NCI-H2196 treated with DMSO at 0.1 percent for 48 hours (cell line): Measurements from ENCODE around the gene SLC22A15.
"Not testable (repeated sequence)": the region's sequence is repeated elsewhere in the genome, so short reads cannot be mapped to it uniquely, and the experiment has no call there.

Experiments used
- DNase-seq: peaks from one replicate; lab custom pipeline; 2025; ENCODE audit not compliant: unreplicated experiment; lab: John Stamatoyannopoulos, UW

The SLC22A15 gene

DNA sequence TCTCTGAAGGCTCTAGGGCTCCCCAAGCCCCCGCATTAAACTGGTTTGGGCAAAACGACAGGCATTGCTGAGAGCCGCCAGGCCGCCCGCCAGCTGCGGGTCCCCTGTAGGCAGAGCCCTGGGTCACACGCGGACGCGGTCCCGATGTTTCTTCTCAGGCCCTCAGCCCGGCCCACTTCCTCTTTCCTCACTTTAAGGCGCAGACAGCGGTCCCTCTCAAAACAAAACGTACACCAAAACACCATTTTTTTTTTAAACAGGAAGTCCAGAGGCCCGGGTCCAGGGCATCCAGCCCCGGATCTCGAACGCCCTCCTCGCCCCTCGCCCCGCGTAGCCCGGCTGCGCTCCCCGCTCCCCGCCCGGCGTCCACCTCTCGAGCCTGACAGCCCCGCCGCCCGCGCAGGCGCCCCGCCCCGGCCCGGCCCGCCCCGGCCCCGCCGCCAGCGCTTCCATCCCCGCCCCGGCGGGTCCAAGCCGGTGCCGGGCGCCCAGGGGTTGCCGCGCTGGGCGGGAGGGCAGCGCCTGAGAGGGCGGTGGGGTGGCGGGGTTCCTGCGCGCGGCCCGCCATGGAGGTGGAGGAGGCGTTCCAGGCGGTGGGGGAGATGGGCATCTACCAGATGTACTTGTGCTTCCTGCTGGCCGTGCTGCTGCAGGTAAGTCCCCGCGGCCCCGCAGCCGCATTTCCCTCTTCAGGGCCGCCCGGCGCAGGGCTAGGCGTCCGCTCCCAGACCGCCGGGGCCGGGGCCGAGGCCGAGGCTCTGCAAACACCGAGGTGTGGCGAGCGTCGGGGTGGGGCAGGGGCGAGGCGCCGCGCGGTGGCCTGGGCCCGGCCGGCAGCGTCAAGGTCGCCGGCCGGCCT is at the start of gene SLC22A15:
Gene SLC22A15, plus strand, starts transcription at position 452 of the 859 bp plus-strand sequence. Its CDS starts 115 bp downstream, at position 567.
- no peak for DNase-seq

DNA sequence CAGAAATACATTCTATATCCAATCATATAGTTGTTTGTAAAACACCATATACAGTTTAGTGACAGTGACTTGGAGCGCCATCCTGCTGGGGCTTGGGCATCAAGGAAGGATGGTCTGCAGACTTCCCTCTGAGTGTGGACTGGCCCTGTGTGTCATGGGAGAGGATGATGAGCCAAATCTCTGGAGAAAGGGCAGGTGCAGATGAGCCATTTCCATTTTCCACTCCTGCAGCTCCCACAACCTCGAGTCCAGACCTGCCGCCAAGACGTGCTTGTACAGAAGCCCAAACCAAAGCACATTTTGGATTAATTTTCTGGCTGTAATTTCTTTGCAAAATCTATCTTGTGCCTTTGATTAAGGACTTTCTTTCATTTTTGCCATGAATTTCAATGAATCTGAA is 48.3 kb upstream of the SLC22A15 start:
- no peak for DNase-seq

DNA sequence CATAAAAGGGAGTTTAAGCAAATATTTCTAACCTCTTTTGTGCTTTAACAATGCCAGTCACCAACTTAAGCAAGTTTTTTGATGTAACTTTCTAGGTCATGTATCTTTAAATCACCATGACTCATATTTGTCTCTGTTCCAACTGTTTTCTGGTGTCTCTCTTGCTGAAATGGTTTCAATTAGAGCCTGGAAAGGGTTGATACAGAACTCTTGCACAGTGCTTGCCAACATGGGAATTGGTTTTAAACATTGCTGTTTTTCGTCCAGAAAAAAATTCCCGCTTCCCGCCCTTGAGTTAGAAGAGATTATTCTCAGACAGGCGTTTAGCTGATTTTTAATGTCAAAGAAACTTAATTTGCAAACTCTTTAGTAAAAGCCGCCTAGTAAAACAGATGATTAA is 46.4 kb upstream of the SLC22A15 start:
- no peak for DNase-seq

DNA sequence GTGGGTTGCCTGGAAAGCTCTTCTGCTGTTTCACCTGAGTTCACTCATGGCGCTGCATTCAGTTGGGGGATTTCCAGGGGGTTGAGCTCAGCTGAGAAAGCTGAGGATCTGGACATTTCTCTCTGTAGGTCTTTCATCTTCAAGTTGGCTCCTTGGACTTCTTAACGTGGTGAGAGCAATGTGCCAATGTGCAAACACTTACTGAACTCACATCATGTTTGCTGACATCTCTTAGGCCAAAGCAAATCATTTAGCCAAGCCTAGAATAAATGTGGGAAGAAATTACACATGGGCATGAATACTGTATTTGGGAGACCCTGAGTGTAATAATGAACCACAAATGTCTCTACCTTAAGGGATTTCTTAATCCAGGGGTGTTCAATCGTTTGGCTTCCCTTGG is 42.7 kb upstream of the SLC22A15 start:
- no peak for DNase-seq

DNA sequence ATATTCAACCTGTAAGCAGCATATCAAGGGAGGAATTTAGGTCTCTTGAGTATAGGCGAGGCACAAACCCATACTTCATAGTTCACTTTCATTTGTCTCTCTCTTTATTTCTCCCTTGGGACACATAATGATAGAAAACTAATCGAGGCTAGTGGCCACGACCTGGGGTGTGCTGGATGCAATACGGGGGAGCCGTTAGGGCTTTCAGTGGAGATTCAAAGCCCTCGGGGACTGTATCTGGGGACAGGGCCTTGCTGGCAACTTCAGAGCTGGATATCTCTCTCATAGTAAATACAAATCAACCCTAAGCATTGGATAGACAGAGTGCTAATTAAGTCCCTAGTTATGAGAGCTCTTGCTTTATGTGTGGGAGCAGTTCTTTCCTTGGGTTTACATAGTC is 36.9 kb upstream of the SLC22A15 start:
- no peak for DNase-seq

DNA sequence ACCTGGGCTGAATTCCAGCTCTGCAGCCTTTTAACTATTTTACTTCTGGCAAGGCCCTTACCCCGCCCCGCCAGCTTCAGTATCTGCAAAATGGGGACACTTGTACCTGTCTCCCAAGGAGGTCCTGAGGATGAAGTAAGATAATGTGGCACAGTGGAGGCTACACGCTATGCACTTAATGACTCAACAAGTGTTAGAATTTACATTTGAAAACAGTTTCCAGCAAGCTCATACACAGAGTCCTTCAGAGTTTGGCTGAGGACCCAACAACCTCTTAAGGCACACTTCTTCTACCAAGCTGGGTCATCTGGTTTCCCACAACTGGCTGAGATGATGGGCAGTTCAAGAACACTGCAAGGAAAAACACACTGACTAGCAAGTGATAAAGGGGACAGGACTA is 30.2 kb upstream of the SLC22A15 start:
- no peak for DNase-seq

DNA sequence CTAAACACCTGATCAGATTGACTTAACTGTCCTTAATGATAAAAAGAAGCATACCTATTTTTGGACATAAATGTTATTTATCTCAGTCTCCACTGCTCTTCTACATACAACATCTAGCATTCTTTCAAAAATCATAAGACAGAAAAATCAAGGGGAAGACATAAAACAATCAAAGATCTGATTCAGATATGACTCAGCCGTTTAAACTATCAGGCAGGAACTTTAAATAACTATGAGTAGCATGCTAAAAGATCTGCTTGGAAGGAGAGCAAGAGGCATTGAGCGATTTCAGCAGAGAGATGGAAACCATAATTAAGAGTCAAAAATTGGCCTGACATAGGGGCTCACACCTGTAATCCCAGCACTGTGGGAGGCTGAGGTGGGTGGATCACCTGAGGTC is 27.2 kb upstream of the SLC22A15 start:
- no peak for DNase-seq

DNA sequence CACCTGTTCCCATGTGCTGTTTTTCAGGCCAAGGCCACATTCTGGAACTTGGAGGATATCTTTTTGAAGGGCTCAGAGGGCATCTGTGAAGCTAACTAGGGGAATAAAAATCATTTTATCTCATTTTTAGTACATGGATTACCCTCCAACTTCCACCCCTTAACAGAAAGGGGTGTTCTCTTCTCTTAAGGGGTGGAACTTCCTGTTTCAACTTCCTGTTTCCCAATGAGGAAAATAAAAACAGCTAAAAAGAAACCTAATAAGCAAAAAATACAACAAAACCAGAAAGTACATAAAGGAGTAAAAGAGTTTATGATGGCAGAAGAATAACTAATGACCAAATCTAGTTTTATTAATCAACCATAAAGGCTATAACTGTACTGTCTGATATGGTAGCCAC is 24.8 kb upstream of the SLC22A15 start:
- DNase-seq, result no peak

DNA sequence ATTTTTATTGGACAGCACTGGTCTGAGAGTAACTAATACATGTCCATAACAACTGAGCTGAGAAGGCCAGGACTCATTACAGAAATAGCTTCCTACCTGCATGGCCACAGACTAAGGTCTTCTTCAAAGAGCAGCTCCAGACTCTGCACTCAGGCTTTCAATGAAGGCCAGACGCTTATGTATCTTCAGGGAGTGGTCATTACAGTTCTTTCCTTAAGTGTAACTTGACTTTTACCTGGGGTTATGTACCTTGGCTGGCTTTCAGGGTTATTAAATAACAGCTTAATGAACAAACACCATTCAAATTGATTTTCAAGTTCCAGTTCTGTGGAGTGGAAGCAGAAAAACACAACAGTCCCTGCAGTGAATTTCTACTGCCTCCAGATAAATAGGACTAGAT is 23.8 kb upstream of the SLC22A15 start:
- no peak for DNase-seq

DNA sequence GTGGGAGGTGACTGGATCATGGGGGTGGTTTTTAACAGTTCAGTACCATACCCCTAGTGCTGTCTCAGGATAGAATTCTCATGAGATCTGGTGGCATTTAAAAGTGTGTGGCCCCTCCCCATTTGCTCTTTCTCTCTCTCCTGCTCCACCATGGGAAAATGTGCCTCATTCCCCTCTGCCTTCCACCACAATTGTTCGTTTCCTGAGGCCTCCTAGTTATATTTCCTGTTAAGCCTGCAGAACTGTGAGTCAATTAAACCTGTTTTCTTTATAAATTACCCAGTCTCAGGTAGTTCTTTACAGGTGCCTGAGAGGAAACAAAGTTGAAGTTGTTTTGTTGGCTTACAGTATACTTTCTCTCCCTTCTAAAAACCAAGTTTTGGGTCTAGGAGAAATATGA is 23.1 kb upstream of the SLC22A15 start:
- DNase-seq, result no peak

DNA sequence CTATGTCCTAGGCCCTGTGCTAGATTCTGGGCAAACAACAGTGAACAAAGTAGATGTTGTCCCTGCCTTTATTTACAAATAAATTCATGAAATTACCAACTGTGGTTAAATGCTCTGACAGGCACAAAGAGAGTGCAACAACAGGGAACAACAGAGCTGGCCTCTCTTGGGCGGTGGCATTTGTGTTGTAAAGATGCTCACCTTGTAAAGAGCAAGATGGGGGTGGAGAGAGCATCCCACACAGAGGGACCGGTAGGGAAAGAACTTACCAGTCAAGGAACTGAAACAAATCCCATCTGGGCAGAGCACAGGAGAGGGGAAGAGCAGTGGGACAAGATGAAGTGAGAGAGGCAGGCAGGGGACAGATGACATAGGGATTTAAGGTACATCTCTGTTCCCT is 21.6 kb upstream of the SLC22A15 start:
- no peak for DNase-seq

DNA sequence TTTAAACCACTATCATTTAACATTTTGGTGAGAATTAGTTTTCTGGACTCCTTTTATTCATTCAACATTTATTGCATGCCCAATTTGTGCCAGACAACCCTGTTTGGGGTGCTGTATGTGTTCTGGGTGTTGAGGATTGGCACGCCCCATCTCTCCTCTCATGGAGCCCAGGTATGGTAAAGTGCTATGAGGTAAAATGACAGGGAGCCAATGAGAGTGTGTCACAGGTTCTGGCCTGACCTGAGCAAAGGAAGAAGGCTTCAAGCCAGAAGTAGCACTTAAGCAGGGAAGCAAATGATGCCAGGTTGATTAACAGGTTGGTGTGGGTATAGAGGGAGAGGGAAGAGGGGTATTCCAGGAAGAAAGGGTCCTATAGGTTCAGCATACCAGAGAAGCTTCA is 21.1 kb upstream of the SLC22A15 start:
- DNase-seq, result no peak

DNA sequence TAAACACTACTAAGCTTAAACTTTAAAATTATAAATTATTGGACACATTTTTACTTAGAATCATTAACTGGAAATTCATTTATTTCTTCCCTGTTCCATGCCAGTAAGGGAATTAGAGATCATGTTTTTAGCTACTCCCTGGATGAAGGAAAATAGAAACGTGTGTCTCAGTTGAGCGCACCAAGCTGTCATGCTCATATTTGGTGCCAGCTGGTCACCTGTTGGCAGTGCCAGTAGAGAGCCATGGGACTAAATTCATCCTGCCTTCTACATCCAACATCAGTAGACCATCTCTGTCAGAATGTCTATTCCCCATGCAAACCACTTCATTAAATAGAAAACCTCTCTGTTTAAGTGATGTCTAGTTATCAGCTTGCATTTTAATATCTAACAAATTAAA is 17.4 kb upstream of the SLC22A15 start:
- DNase-seq, result no peak

DNA sequence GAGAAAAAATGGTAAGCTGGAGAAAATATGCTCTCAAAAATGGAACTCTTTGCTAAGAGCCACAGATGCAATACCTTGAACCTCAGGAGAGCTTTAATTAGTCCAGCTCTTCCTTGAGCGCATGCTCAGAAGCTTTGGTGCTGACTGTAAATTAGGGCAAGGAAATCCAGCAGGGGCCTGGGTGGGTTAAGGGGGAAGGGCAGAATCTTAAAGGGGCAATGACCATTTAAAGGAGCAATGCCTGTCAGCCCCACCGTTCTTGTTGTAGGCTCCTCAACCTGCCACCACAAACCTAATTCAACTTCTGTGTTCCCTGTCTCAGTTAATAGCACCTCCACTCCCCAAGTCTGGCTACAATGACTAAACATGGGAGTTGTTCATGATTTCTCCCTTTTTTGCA is 6.8 kb upstream of the SLC22A15 start:
- DNase-seq, result no peak

DNA sequence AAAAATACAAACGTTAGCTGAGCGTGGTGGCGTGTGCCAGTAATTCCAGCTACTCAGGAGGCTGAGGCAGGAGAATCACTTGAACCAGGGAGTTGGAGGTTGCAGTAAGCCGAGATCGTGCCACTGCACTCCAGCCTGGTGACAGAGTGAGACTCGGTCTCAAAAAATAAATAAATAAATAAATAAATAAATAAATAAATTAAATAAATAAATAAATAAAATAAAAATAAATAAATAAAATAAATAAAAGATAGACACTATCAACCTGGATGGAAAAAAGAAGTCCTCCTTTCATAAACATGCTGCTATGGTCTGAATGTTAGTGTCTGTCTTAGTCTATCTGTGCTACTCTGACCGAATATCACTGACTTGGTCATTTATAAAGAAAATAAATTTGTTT is 4.5 kb upstream of the SLC22A15 start:
- not testable (repeated sequence) for DNase-seq

DNA sequence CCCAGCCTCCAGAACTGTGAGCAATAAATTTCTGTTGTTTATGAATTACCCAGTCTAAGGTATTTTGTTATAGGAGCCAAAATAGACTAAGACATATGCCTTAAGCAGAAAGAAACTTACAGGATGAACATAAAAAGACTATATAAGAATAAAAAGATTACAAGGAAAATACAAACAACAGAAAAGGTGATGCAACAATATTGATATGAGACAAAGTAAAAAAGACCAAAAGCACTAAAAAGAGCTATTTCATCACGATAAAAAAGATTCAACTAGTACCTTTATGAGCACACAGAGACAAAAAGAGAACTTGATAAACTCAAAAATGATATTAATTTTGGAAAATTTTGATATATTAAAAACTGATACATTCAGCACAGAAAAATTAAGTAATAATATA is 3.2 kb upstream of the SLC22A15 start:
- no peak for DNase-seq

DNA sequence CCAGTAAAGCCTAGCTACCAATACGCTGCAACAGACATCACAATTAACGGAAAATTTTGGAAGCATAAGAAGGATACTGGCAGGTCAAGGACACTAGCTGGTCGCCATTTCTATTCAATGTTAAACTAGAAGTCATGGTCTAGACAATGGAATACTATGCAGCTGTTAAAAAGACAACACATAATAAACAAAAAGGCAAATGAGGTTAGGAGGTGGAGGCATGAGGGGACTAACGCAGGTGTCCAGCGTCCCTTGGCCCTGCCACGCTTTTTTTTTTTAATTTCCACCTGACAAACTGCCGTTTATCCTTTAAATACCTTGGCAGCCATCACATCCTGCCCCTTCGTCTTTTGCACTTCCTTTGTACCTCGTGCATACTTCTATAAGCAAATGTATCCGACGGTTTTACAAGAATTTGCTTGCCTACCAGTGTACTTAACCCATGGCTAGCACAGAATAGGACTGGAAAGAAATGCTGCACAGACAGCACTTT is 698 bp upstream of the SLC22A15 start:
- DNase-seq, result no peak

DNA sequence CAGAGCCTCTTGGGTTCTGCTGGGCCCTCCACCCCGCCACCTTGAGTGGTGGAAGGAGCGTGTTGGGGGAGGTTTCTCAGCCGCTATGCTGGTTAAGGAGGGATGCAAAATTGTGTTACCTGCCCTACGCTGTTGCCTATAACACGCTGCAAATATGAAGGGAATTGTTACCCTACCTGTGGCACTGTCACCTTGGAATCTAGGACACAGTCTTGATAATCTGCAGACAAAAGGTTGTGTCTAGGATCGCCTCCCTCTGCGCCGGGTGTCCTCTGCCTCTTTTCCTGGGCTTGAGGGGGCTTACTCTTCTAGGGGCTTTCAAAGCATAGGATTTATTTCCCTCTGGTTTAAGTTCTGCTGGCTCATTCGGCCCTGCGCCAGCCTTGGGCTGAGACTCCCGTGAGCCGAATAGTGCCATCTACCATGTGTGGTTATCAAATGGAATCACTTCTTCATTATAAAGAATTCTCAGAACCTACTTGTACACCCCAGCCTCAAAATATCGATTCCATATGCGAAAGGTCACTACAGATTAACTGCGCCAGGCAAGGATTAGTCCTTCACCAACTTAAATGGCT is 697 bp downstream of the SLC22A15 start:
- no peak for DNase-seq

DNA sequence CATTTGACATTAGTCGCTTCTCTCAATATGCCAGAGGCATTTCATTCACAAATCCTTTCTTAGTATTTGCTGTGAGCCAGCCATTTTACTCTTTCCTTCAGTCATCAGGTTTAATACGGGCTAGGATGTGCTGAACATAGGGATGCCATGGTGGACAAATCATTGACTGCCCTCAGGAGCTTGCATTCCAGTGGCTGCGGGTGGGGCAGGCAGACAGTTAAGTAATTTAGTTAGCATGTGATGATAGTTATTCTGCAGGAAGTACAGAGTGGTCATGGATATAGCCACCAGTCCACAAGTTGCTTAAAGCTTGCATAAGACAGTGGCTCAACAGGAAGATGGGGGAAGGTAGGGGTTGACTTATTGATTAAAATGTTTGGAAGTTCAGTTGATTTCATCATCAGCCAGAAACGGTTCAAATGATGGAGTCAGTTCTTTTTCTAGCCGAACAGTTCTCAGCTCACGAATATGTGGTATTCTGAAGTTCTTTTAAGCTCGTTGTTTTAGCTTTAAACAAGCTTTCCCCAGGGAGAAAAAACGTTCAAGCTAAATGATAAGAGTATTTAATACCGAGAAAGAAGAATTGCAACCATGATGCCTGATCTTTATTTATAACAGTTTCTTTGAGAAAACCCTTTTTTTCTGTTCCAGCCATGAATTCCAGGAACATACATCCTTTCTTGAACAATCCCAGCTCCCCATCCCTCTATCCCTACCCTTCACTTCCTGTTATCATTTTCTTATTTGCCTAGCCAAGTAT is 1.4 kb downstream of the SLC22A15 start:
- DNase-seq, result no peak

DNA sequence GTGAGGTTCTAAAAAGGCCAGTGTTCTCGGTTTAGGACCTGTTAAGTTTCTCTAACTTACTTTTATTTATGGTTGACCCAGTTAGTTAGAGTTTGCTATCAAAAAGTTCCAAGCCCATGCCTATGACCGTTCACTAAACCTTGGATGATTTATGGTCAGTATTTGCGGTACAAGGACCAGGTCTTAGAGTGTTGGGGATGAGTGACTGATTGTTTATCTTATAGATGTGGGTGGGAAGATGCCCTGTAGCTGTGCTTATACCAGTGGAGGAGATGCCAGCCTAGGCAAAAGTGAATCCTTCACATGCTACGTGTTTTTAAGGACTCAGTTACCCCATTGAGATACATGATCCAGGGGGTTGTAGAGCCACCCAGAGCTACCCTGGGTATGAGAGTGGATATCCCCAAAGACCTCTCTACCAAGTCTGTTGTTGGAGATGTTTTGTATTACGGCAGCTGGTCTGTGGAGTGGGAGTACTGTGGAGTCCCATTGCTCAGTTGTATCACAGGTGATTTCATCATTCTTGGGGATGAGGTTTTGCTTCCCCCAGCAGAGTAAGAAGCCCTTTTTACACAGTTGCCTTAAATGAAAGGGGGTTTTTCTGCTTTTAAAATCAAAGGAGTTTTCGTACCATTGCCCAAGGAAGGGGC is 2.1 kb downstream of the SLC22A15 start:
- DNase-seq, result no peak

DNA sequence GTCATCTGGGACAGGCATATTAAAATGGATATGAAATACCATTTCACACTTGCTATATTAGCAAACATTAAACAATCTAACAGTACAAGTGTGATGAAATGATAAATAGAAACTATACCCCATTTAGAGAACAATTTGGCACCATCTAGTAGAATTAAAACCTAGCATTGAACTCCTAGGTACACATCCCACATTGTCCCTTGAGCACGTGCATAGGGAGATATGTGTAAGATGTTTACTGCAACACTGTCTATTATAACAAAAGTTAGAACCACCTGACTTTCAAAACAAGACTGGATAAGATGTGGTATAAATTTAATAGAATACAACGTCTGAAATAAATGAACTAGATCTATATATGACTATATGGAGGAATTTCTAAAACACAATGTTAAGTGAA is 3.8 kb downstream of the SLC22A15 start:
- DNase-seq, result no peak
